HEK293 (cell line): ENCODE data around the gene HOXC11.

ENCODE experiments used
- CTCF ChIA-PET: fragments of 350-600 bp; formaldehyde crosslinking; extraction: SDS; loops from one replicate; lab custom pipeline; 2021; ENCODE audit warnings: antibody characterized with exemption; lab: Yijun Ruan, JAX
- POLR2A ChIA-PET: fragments of 300-600 bp; formaldehyde crosslinking; extraction: SDS; loops from one replicate; lab custom pipeline; 2020; ENCODE audit warnings: antibody characterized with exemption, inconsistent platforms; lab: Yijun Ruan, JAX
- H3K27ac ChIP-seq: fragments of 200-500 bp; sonication (Bioruptor generic); 2 replicates; pipeline ENCODE4 v1.5.1; 2014; ENCODE audit warnings: low read depth, low read length, control low read depth, inconsistent platforms; ENCODE audit errors: extremely low read depth
- H3K36me3 ChIP-seq, 2 experiments: fragments of 200-500 bp in 1 of 2; sonication (Bioruptor generic) in 1 of 2; 1 replicate in 1 of 2; 2 replicates in 1 of 2; pipeline ENCODE4 v1.5.1; 2014 to 2017; ENCODE audit warnings: inconsistent platforms in 2 of 2, low read length in 2 of 2; ENCODE audit not compliant: control insufficient read depth in 2 of 2, insufficient read depth in 1 of 2
- H3K4me1 ChIP-seq: fragments of 200-500 bp; sonication (Bioruptor generic); 2 replicates; pipeline ENCODE4 v1.5.1; 2014; ENCODE audit warnings: mild to moderate bottlenecking, low read length, inconsistent platforms; ENCODE audit not compliant: control insufficient read depth, insufficient read depth
- H3K4me3 ChIP-seq: 2 replicates; pipeline ENCODE4 v1.5.1; 2011; ENCODE audit warnings: low read depth, mild to moderate bottlenecking, control low read depth, low read length, moderate library complexity
- H3K9me3 ChIP-seq: fragments of 200-500 bp; sonication (Bioruptor generic); 2 replicates; pipeline ENCODE4 v1.5.1; 2014; ENCODE audit warnings: low read depth, low read length, inconsistent platforms; ENCODE audit not compliant: control insufficient read depth, insufficient read depth
- TSHZ1 ChIP-seq: fragments of 450-650 bp; formaldehyde crosslinking; IDR thresholded peaks from 2 replicates; pipeline ENCODE4 v1.5.1; 2016; ENCODE audit warnings: missing biosample characterization, missing genetic modification characterization, borderline replicate concordance
- WT1 ChIP-seq: fragments of 450-650 bp; formaldehyde crosslinking; IDR thresholded peaks from 2 replicates; pipeline ENCODE4 v1.5.1; 2016; ENCODE audit warnings: missing biosample characterization, missing genetic modification characterization
- ZBTB10 ChIP-seq: fragments of 450-650 bp; formaldehyde crosslinking; IDR thresholded peaks from 2 replicates; pipeline ENCODE4 v1.5.1; 2016; ENCODE audit warnings: missing biosample characterization, missing genetic modification characterization
- ZBTB17 ChIP-seq: fragments of 450-650 bp; formaldehyde crosslinking; IDR thresholded peaks from 2 replicates; pipeline ENCODE4 v1.5.1; 2016; ENCODE audit warnings: missing biosample characterization, missing genetic modification characterization
- ZNF121 ChIP-seq: fragments of 450-650 bp; formaldehyde crosslinking; IDR thresholded peaks from 2 replicates; pipeline ENCODE4 v1.5.1; 2016; ENCODE audit warnings: missing biosample characterization, missing genetic modification characterization
- ZNF18 ChIP-seq: fragments of 450-650 bp; formaldehyde crosslinking; IDR thresholded peaks from 2 replicates; pipeline ENCODE4 v1.5.1; 2016; ENCODE audit warnings: missing biosample characterization, missing genetic modification characterization
- ZNF248 ChIP-seq: fragments of 450-650 bp; formaldehyde crosslinking; IDR thresholded peaks from 2 replicates; pipeline ENCODE4 v1.5.1; 2017; ENCODE audit warnings: missing biosample characterization, missing genetic modification characterization
- ZNF266 ChIP-seq: fragments of 450-650 bp; formaldehyde crosslinking; IDR thresholded peaks from 2 replicates; pipeline ENCODE4 v1.5.1; 2016; ENCODE audit warnings: missing biosample characterization, missing genetic modification characterization, low read depth
- ZNF394 ChIP-seq: fragments of 450-650 bp; formaldehyde crosslinking; IDR thresholded peaks from 2 replicates; pipeline ENCODE4 v1.5.1; 2016; ENCODE audit warnings: missing biosample characterization, missing genetic modification characterization, mild to moderate bottlenecking, moderate library complexity, borderline replicate concordance
- ZNF433 ChIP-seq: fragments of 450-650 bp; formaldehyde crosslinking; IDR thresholded peaks from 2 replicates; pipeline ENCODE4 v1.5.1; 2016; ENCODE audit warnings: missing biosample characterization, missing genetic modification characterization, low read depth
- ZNF514 ChIP-seq: fragments of 450-650 bp; formaldehyde crosslinking; IDR thresholded peaks from 2 replicates; pipeline ENCODE4 v1.5.1; 2016; ENCODE audit warnings: missing biosample characterization, missing genetic modification characterization
- ZNF521 ChIP-seq: fragments of 450-650 bp; formaldehyde crosslinking; IDR thresholded peaks from 2 replicates; pipeline ENCODE4 v1.5.1; 2017; ENCODE audit warnings: missing biosample characterization, mild to moderate bottlenecking, missing genetic modification characterization
- ZNF544 ChIP-seq: fragments of 450-650 bp; formaldehyde crosslinking; IDR thresholded peaks from 2 replicates; pipeline ENCODE4 v1.5.0; 2017; ENCODE audit warnings: missing biosample characterization, missing genetic modification characterization
- ZNF555 ChIP-seq: fragments of 450-650 bp; formaldehyde crosslinking; conservative IDR thresholded peaks from 2 replicates; pipeline ENCODE4 v1.5.1; 2017; ENCODE audit warnings: missing biosample characterization, mild to moderate bottlenecking, missing genetic modification characterization, inconsistent platforms
- ZNF560 ChIP-seq: fragments of 450-650 bp; formaldehyde crosslinking; IDR thresholded peaks from 2 replicates; pipeline ENCODE4 v1.5.1; 2017; ENCODE audit warnings: missing biosample characterization, missing genetic modification characterization, borderline replicate concordance
- ZNF561 ChIP-seq: fragments of 450-650 bp; IDR thresholded peaks from 2 replicates; pipeline ENCODE4 v1.5.1; 2018; ENCODE audit warnings: missing biosample characterization, missing genetic modification characterization, borderline replicate concordance
- ZNF629 ChIP-seq: fragments of 450-650 bp; formaldehyde crosslinking; IDR thresholded peaks from 2 replicates; pipeline ENCODE4 v1.5.1; 2017; ENCODE audit warnings: missing biosample characterization, missing genetic modification characterization
- ZNF670 ChIP-seq: fragments of 450-650 bp; formaldehyde crosslinking; IDR thresholded peaks from 2 replicates; pipeline ENCODE4 v1.5.1; 2016; ENCODE audit warnings: missing biosample characterization, missing genetic modification characterization, low read depth
- ZNF701 ChIP-seq: fragments of 450-650 bp; formaldehyde crosslinking; IDR thresholded peaks from 2 replicates; pipeline ENCODE4 v1.5.1; 2016; ENCODE audit warnings: missing biosample characterization, missing genetic modification characterization
- ZNF76 ChIP-seq: fragments of 450-650 bp; formaldehyde crosslinking; IDR thresholded peaks from 2 replicates; pipeline ENCODE4; 2016; ENCODE audit warnings: low read depth, missing biosample characterization, missing genetic modification characterization, borderline replicate concordance
- ZNF791 ChIP-seq: fragments of 450-650 bp; formaldehyde crosslinking; IDR thresholded peaks from 2 replicates; pipeline ENCODE4 v1.5.1; 2016; ENCODE audit warnings: missing biosample characterization, missing genetic modification characterization
- ZNF830 ChIP-seq: fragments of 450-650 bp; IDR thresholded peaks from 2 replicates; pipeline ENCODE4 v1.5.0; 2018; ENCODE audit warnings: missing biosample characterization, missing genetic modification characterization, low read depth, mild to moderate bottlenecking, moderate library complexity
- ZSCAN30 ChIP-seq: fragments of 450-650 bp; IDR thresholded peaks from 2 replicates; pipeline ENCODE4 v1.5.1; 2018; ENCODE audit warnings: missing biosample characterization, mild to moderate bottlenecking, missing genetic modification characterization, moderate library complexity
- ZXDB ChIP-seq: fragments of 450-650 bp; formaldehyde crosslinking; IDR thresholded peaks from 2 replicates; pipeline ENCODE4 v1.5.1; 2016; ENCODE audit warnings: missing biosample characterization, missing genetic modification characterization
- TF ChIP-seq, protein P1 (sequence below): fragments of 450-650 bp; formaldehyde crosslinking; conservative IDR thresholded peaks from 2 replicates; pipeline ENCODE4 v1.5.1; 2016; ENCODE audit warnings: low read depth, missing biosample characterization, missing genetic modification characterization

HOXC11 gene

DNA sequence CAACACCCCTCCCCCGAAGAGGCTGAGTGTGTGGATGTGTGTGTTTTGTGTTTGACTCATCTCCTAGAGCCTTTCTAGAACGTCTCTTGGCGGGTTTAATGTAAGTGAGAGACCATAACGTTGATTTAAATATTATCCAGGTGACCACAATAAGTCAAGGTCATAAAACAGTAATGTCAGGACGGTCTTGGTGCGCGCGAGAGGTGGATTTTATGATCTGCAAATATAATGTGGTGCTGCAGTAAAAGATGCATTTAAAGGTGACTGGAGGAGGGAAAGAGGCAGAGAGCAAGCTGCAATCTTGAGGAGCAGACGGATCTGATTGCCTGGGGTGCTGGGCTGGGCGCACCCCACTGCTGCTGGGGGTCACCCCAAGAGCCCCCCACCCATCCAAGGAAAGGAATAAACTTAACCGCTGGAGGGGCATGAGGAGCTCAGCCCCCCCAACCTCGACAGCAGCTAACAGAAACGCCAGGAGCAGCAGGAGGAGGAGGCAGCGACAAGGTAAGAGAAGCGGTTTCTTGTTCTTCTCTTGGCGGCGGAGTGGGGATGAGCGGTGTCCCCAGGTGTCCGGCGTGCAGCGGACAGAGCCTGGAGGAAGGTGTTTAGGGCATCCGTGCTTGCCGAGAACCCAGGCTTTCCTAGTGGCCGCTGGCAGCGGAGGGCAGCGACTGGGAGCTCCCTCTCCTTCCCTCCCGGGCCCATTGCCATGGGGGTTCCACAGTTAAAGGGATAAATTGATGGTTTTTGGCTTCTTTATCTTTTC is 17.6 kb downstream of the HOXC11 start (continued):
- TF ChIP-seq ZBTB10 (peak; percentile 94), ZNF433 (tag by site-specific recombination) (no peak), TSHZ1 (tag by site-specific recombination) (0 out of 2 replicates have a peak, but pooled peaks have one; percentile 53), ZNF18 (tag by site-specific recombination) (0 out of 2 replicates have a peak, but pooled peaks have one; percentile 59), ZNF121 (tag by site-specific recombination) (peak; percentile 7; the same call in 1 of the 2 replicates), ZNF560 (tag by site-specific recombination) (no peak), WT1 (tag by site-specific recombination) (peak; percentile 60), ZNF514 (no peak), ZNF701 (tag by site-specific recombination) (no peak), ZXDB (tag by site-specific recombination) (peak; percentile 28; the same call in 1 of the 2 replicates), ZSCAN30 (tag by site-specific recombination) (peak; percentile 57)
- TF ChIP-seq, protein P1, sequence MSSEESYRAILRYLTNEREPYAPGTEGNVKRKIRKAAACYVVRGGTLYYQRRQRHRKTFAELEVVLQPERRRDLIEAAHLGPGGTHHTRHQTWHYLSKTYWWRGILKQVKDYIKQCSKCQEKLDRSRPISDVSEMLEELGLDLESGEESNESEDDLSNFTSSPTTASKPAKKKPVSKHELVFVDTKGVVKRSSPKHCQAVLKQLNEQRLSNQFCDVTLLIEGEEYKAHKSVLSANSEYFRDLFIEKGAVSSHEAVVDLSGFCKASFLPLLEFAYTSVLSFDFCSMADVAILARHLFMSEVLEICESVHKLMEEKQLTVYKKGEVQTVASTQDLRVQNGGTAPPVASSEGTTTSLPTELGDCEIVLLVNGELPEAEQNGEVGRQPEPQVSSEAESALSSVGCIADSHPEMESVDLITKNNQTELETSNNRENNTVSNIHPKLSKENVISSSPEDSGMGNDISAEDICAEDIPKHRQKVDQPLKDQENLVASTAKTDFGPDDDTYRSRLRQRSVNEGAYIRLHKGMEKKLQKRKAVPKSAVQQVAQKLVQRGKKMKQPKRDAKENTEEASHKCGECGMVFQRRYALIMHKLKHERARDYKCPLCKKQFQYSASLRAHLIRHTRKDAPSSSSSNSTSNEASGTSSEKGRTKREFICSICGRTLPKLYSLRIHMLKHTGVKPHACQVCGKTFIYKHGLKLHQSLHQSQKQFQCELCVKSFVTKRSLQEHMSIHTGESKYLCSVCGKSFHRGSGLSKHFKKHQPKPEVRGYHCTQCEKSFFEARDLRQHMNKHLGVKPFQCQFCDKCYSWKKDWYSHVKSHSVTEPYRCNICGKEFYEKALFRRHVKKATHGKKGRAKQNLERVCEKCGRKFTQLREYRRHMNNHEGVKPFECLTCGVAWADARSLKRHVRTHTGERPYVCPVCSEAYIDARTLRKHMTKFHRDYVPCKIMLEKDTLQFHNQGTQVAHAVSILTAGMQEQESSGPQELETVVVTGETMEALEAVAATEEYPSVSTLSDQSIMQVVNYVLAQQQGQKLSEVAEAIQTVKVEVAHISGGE: peak; percentile 29; the same call in 1 of the 2 replicates
- TF ChIP-seq, all 188 proteins: peak for 28

DNA sequence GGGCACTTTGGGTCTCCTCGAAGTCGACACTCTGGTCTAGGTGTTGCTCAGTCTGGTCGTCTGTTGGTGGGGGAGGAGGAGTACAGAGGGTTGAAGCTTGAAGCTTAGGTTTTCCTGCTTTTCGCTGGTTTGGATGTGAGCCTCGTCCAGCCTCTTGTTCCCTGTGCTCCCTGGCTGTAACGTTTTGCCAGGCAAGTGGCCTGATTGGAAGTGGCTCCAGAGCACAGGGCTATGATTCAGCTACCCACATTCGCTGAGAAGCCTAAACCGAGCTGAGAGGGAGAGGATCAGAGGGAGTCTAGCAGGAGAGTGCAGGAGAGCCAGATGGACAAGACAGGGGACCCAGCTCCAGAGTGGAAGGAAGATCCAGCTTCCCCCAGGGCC is 18.1 kb downstream of the HOXC11 start:
- Histone ChIP-seq H3K27ac (peak overlapping the region; percentile 54; the same call in 1 of the 2 replicates), H3K36me3 (no peaks in the 10 kb centered on the region), H3K9me3 (no peaks in the 10 kb centered on the region), H3K4me1 (peaks cover 35% of the 10 kb centered on the region), H3K4me3 (no peak overlapping the region)
- CTCF ChIA-PET: interaction anchor here (0.6 to 3.0 kb wide), 15 partner anchors 10 to 1935 kb away, joined by 3 to 25 read pairs (median 4); partner anchors contain the start of gene HOXC8
- POLR2A ChIA-PET: interaction anchor here (0.5 to 1.8 kb wide), 2 partner anchors 9 to 234 kb away, joined by 3 to 10 read pairs; partner anchors contain the start of gene HOXC9
- TF ChIP-seq ZNF561 (tag by site-specific recombination) (no peak), ZNF394 (tag by site-specific recombination) (peak; percentile 23; the same call in 1 of the 2 replicates), ZNF521 (tag by site-specific recombination) (no peak), ZNF830 (tag by site-specific recombination) (no peak), ZNF791 (tag by site-specific recombination) (no peak), ZNF555 (tag by site-specific recombination) (no peak), ZNF266 (no peak), ZNF670 (tag by site-specific recombination) (no peak), ZNF544 (no peak), ZNF76 (0 out of 2 replicates have a peak, but pooled peaks have one; percentile 11), ZNF629 (tag by site-specific recombination) (no peak), ZBTB17 (tag by site-specific recombination) (peak; percentile 97), ZNF248 (tag by site-specific recombination) (no peak)
